Prostate gland (tissue), 2 donors: ENCODE data around the gene ADPRH.

Experiments
- CTCF ChIP-seq, 4 experiments: fragments of 200-600 bp in 2 of 4; fragments of 450-650 bp in 2 of 4; sonication (generic) in 2 of 4; IDR thresholded peaks; 1 replicate in 3 of 4; 2 replicates in 1 of 4; pipeline ENCODE4 v1.5.1; 2016 to 2019; ENCODE audit warnings: antibody characterized with exemption in 4 of 4, mild to moderate bottlenecking in 2 of 4, moderate library complexity in 2 of 4
- POLR2A ChIP-seq: fragments of 450-650 bp; IDR thresholded peaks from one replicate; pipeline ENCODE4 v1.6.1; 2016; ENCODE audit warnings: antibody characterized with exemption, mild to moderate bottlenecking
- POLR2AphosphoS5 ChIP-seq: sonication (generic); formaldehyde crosslinking; IDR thresholded peaks from one replicate; pipeline ENCODE4 v1.6.1; 2017; ENCODE audit warnings: antibody characterized with exemption

DNA sequence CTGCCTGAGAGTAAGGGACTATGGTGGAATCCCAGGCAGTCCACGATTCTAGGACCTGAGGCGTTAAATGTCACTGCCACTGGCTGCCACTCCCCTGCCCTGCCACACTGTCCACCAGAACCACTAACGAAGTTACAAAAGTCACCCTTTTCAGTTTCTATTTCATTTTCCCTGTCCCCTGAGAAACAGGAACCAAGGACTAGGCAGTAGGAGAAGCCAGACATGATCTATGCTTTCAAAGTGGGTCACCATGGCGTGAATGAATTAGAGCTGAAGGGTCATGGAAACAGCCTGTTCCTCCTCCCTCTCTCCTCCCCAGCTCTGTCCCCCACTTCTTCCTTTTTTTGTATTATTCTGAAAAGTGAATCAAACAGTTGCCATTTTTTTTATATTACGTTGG is 9.1 kb upstream of the ADPRH start:
- TF ChIP-seq POLR2A (no peak), POLR2AphosphoS5 (no peak), CTCF (IDR thresholded peaks at IDR 0.05) (no peak)
